Astrocyte (in vitro differentiated cells and primary cell): ENCODE results near the gene CD200. TPM values are rescaled to one million over a fixed set of nuclear protein-coding genes. Genes with fewer than 3 reads are reported as not detected.
"Not testable (repeated sequence)": the region's sequence is repeated elsewhere in the genome, so short reads cannot be mapped to it uniquely, and the experiment has no call there.

Experiments
- DNase-seq: peaks from one replicate; pipeline ENCODE4 v3.0.0-alpha.2; 2010; ENCODE audit warnings: low read depth
- FAIRE-seq: peaks from 2 replicates; lab custom pipeline; 2011; peaks lifted over from hg19 to GRCh38; lab: Jason Lieb, UNC
- H2AFZ ChIP-seq: 2 replicates; pipeline ENCODE4 v1.6.0; 2012; ENCODE audit warnings: low read depth, low read length, inconsistent platforms
- H3K27ac ChIP-seq: 2 replicates; pipeline ENCODE4 v1.5.1; 2011; ENCODE audit warnings: low read depth, low read length, inconsistent platforms
- H3K27me3 ChIP-seq: 2 replicates; pipeline ENCODE4 v1.6.0; 2011; ENCODE audit warnings: low read length, inconsistent platforms; ENCODE audit not compliant: insufficient read depth
- H3K36me3 ChIP-seq: 2 replicates; pipeline ENCODE4 v1.5.1; 2011; ENCODE audit warnings: low read length, inconsistent platforms; ENCODE audit not compliant: insufficient read depth
- H3K4me1 ChIP-seq: 2 replicates; pipeline ENCODE4 v1.5.1; 2011; ENCODE audit warnings: low read length, inconsistent platforms; ENCODE audit not compliant: insufficient read depth
- H3K4me2 ChIP-seq: 2 replicates; pipeline ENCODE4 v1.6.0; 2012; ENCODE audit warnings: low read length, inconsistent platforms
- H3K4me3 ChIP-seq: 2 replicates; pipeline ENCODE4 v1.5.1; 2011; ENCODE audit warnings: low read depth, mild to moderate bottlenecking, low read length, inconsistent platforms; ENCODE audit not compliant: insufficient read depth
- H3K79me2 ChIP-seq: 2 replicates; pipeline ENCODE4 v1.6.0; 2012; ENCODE audit warnings: mild to moderate bottlenecking, low read length, inconsistent platforms; ENCODE audit not compliant: insufficient read depth
- H3K9ac ChIP-seq: 2 replicates; pipeline ENCODE4 v1.6.0; 2012; ENCODE audit warnings: mild to moderate bottlenecking, low read length, inconsistent platforms
- H3K9me3 ChIP-seq: 2 replicates; pipeline ENCODE4 v1.5.1; 2012; ENCODE audit warnings: low read depth, mild to moderate bottlenecking, low read length, inconsistent platforms; ENCODE audit not compliant: insufficient read depth
- H4K20me1 ChIP-seq: 2 replicates; pipeline ENCODE4 v1.6.0; 2012; ENCODE audit warnings: low read length, inconsistent platforms; ENCODE audit not compliant: insufficient read depth
- H3K27ac Mint-ChIP-seq: one replicate; pipeline ENCODE4 v1.8.0; 2021; ENCODE audit warnings: mild to moderate bottlenecking, mixed read lengths; ENCODE audit not compliant: unreplicated experiment
- H3K27me3 Mint-ChIP-seq: one replicate; pipeline ENCODE4 v1.8.0; 2021; ENCODE audit warnings: low read depth, mixed read lengths; ENCODE audit not compliant: unreplicated experiment
- H3K36me3 Mint-ChIP-seq: one replicate; pipeline ENCODE4 v1.8.0; 2021; ENCODE audit warnings: low read depth, mixed read lengths; ENCODE audit not compliant: unreplicated experiment
- H3K4me1 Mint-ChIP-seq: one replicate; pipeline ENCODE4 v1.8.0; 2021; ENCODE audit warnings: low read depth, mixed read lengths; ENCODE audit not compliant: unreplicated experiment
- H3K4me3 Mint-ChIP-seq: one replicate; pipeline ENCODE4 v1.8.0; 2021; ENCODE audit warnings: mild to moderate bottlenecking, moderate library complexity, mixed read lengths; ENCODE audit not compliant: unreplicated experiment
- H3K9me3 Mint-ChIP-seq: one replicate; pipeline ENCODE4 v1.8.0; 2021; ENCODE audit warnings: mild to moderate bottlenecking, mixed read lengths; ENCODE audit not compliant: unreplicated experiment
- CTCF ChIP-seq: IDR thresholded peaks from 2 replicates; pipeline ENCODE4 v1.5.1; 2011; ENCODE audit warnings: low read depth, mild to moderate bottlenecking, inconsistent platforms, low read length, moderate library complexity; ENCODE audit not compliant: insufficient read depth
- EZH2 ChIP-seq: IDR thresholded peaks from 2 replicates; pipeline ENCODE4 v1.6.1; 2012; ENCODE audit warnings: mild to moderate bottlenecking, low read length, inconsistent platforms; ENCODE audit not compliant: insufficient read depth
- total RNA-seq: library from RNA; stranded (reverse); gene quantifications from 2 replicates; pipeline ENCODE4 v1.2.1, GENCODE V29; 2021

Gene CD200
- total RNA-seq, 1 donor from 2014 or later = 11.1 TPM

DNA sequence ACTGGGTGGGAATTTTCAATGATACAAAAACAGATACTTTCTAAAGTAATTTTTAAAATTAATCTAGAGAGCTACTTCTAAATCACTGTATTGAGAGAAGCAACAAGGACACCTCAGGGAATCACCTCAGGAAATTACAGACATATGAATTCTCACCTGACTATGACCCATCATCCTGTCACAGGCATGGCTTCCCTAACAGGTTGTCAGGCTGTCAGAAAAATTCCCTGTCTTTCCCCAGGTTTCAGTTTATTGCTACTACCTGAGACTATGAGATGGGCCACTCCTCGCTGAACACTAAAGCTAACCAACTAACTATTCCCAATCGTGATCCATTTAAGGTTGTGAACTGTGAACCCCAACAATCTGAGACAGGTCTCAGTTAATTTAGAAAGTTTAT is 66.1 kb downstream of the CD200 start:
- no peak for FAIRE-seq
- no peak overlapping the region for H3K4me3 ChIP-seq
- no peaks in the 10 kb centered on the region for H3K27me3 Mint-ChIP-seq
- peaks cover 2% of the 10 kb centered on the region for H3K9me3 Mint-ChIP-seq
- no peak overlapping the region for H3K27ac Mint-ChIP-seq
- TF ChIP-seq EZH2 (no peak), CTCF (no peak)
- H3K79me2 ChIP-seq = no peaks in the 10 kb centered on the region
- H3K4me3 Mint-ChIP-seq = no peak overlapping the region
- H3K36me3 Mint-ChIP-seq = no peaks in the 10 kb centered on the region
- H3K9ac ChIP-seq = no peak overlapping the region
- no peaks in the 10 kb centered on the region for H3K4me1 ChIP-seq
- no peak overlapping the region for H3K27ac ChIP-seq
- no peaks in the 10 kb centered on the region for H3K9me3 ChIP-seq
- no peaks in the 10 kb centered on the region for H4K20me1 ChIP-seq
- H2AFZ ChIP-seq = no peak overlapping the region
- H3K27me3 ChIP-seq = no peaks in the 10 kb centered on the region
- no peak overlapping the region for H3K4me2 ChIP-seq
- DNase-seq = no peak
- H3K36me3 ChIP-seq = no peaks in the 10 kb centered on the region
- H3K4me1 Mint-ChIP-seq = peaks cover 6% of the 10 kb centered on the region

GRCh38 chr3:112399554-112399953 is 66.6 kb downstream of the CD200 start:
- H4K20me1 ChIP-seq, H3K27ac Mint-ChIP-seq, H3K4me3 Mint-ChIP-seq, H3K27ac ChIP-seq, H3K36me3 ChIP-seq, H3K4me3 ChIP-seq, H3K4me1 ChIP-seq, H2AFZ ChIP-seq, H3K9me3 ChIP-seq, H3K9me3 Mint-ChIP-seq, H3K79me2 ChIP-seq, H3K36me3 Mint-ChIP-seq, H3K27me3 Mint-ChIP-seq, FAIRE-seq, DNase-seq, H3K4me1 Mint-ChIP-seq, H3K9ac ChIP-seq, H3K27me3 ChIP-seq, H3K4me2 ChIP-seq: not testable (repeated sequence)

GRCh38 chr3:112400317-112400716 is 67.4 kb downstream of the CD200 start:
- H3K79me2 ChIP-seq, H3K9ac ChIP-seq, H3K27me3 Mint-ChIP-seq, H3K4me1 ChIP-seq, H3K27me3 ChIP-seq, H4K20me1 ChIP-seq, H3K9me3 ChIP-seq, H3K4me2 ChIP-seq, H3K27ac ChIP-seq, DNase-seq, H3K36me3 Mint-ChIP-seq, H3K36me3 ChIP-seq, H2AFZ ChIP-seq, H3K4me3 ChIP-seq, H3K9me3 Mint-ChIP-seq, FAIRE-seq, H3K27ac Mint-ChIP-seq, H3K4me3 Mint-ChIP-seq, H3K4me1 Mint-ChIP-seq: not testable (repeated sequence)

DNA sequence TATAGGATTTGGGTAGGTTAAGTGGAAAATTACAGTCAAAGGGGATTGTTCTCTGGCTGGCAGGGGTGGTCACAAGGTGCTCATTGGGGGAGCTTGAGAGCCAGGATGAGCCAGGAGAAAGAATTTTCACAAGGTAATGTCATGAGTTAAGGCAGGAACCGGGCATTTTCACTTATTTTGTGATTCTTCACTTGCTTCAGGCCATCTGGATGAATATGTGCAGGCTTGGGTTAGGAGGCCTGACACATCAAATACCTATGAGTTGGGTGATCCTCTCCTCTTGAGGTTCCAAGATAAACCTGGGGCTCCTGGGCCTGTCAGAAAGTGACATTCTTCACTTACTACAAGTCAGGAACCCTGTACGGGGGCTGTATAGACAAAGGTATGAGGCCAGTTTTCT is 68.7 kb downstream of the CD200 start:
- H3K9ac ChIP-seq = no peak overlapping the region
- H3K4me1 Mint-ChIP-seq = peaks cover 5% of the 10 kb centered on the region
- H3K4me3 ChIP-seq = no peak overlapping the region
- H3K27me3 ChIP-seq = no peaks in the 10 kb centered on the region
- H2AFZ ChIP-seq = no peak overlapping the region
- no peak overlapping the region for H3K4me2 ChIP-seq
- H3K9me3 ChIP-seq = no peaks in the 10 kb centered on the region
- H3K4me1 ChIP-seq = peaks cover 4% of the 10 kb centered on the region
- H3K36me3 Mint-ChIP-seq = no peaks in the 10 kb centered on the region
- no peaks in the 10 kb centered on the region for H3K79me2 ChIP-seq
- H3K4me3 Mint-ChIP-seq = no peak overlapping the region
- FAIRE-seq (no peak), DNase-seq (no peak)
- no peaks in the 10 kb centered on the region for H4K20me1 ChIP-seq
- H3K36me3 ChIP-seq = no peaks in the 10 kb centered on the region
- H3K27ac Mint-ChIP-seq = no peak overlapping the region
- H3K9me3 Mint-ChIP-seq = no peaks in the 10 kb centered on the region
- TF ChIP-seq CTCF = no peak
- no peak overlapping the region for H3K27ac ChIP-seq
- no peaks in the 10 kb centered on the region for H3K27me3 Mint-ChIP-seq
